Neuron (in vitro differentiated cells): Measurements from ENCODE around the gene B3GALNT2.
"Not testable (repeated sequence)": the region's sequence is repeated elsewhere in the genome, so short reads cannot be mapped to it uniquely, and the experiment has no call there.

Experiments
- H2AFZ ChIP-seq: one replicate; pipeline ENCODE4 v1.6.1; 2013; ENCODE audit warnings: low read depth, mild to moderate bottlenecking, inconsistent platforms, low read length, moderate library complexity
- H3K27me3 ChIP-seq: one replicate; pipeline ENCODE4 v1.6.1; 2013; ENCODE audit warnings: low read length; ENCODE audit not compliant: insufficient read depth
- H3K36me3 ChIP-seq: one replicate; pipeline ENCODE4 v1.6.1; 2013; ENCODE audit warnings: low read length; ENCODE audit not compliant: insufficient read depth
- H3K4me1 ChIP-seq: one replicate; pipeline ENCODE4 v1.6.1; 2013; ENCODE audit warnings: low read length; ENCODE audit not compliant: insufficient read depth
- H3K4me3 ChIP-seq: 2 replicates; pipeline ENCODE4 v1.5.1; 2013; ENCODE audit warnings: mild to moderate bottlenecking, low read length, moderate library complexity
- H3K9me3 ChIP-seq: one replicate; pipeline ENCODE4 v1.6.1; 2013; ENCODE audit warnings: low read length

B3GALNT2 gene

DNA sequence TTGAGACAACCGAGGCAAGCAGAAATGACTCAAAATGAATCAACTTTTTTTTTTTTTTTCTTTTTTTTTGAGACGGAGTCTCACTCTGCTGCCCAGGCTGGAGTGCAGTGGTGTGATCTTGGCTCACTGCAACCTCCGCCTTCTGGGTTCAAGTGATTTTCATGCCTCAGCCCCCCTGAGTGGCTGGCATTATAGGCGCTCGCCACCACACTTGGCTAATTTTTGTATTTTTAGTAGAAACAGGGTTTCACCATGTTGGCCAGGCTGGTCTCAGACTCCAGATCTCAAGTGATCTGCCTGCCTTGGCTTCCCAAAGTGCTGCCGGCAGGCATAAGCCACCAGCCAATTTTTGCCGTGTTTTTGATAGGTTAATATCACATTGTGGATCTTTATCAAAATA lies 46.4 kb downstream of the B3GALNT2 start:
- not testable (repeated sequence) for H3K9me3 ChIP-seq, H3K4me3 ChIP-seq, H2AFZ ChIP-seq, H3K27me3 ChIP-seq, H3K4me1 ChIP-seq
- peaks cover 23% of the 10 kb centered on the region for H3K36me3 ChIP-seq

DNA sequence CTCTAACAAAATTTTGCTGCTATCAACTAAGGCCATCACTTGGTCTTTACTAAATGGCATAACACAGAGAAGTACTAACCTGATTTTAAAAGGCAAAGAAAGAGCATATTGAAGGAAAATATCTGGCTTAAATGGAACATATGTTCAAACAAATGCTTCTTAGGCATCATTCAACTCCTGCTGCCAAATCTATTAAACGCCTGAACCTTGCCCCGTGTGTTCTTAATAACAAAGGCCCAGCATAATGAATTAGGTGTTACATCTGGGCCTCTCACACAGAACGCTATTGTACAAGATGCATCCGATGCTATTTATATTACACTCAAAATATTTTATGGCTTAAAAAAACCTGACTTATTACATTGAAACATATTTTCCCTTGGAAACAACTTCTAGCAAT lies 48.4 kb downstream of the B3GALNT2 start:
- no peaks in the 10 kb centered on the region for H3K27me3 ChIP-seq
- peaks cover 37% of the 10 kb centered on the region for H3K36me3 ChIP-seq
- H2AFZ ChIP-seq = no peak overlapping the region
- no peak overlapping the region for H3K4me3 ChIP-seq
- no peaks in the 10 kb centered on the region for H3K9me3 ChIP-seq
- peaks cover 8% of the 10 kb centered on the region for H3K4me1 ChIP-seq

DNA sequence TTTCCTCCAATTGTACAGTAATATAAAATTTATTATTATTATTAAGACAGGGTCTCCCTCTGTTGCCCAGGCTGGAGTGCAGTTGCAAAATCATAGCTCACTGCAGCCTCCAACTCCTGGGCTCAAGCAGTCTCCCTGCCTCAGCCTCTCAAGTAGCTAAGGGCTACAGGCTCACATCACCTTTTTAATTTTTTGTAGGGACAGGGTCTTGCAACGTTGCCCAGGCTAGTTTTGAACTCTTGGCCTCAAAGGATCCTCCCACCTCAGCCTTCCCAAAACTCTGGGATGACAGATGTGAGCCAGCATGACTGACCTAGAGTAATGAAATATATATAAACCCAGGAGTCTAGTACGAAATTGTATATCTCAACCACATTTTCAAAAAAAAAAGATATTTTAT lies 49.2 kb downstream of the B3GALNT2 start:
- H3K27me3 ChIP-seq = no peaks in the 10 kb centered on the region
- H3K36me3 ChIP-seq = peaks cover 44% of the 10 kb centered on the region
- H3K9me3 ChIP-seq = no peaks in the 10 kb centered on the region
- peaks cover 8% of the 10 kb centered on the region for H3K4me1 ChIP-seq
- no peak overlapping the region for H3K4me3 ChIP-seq
- no peak overlapping the region for H2AFZ ChIP-seq

DNA sequence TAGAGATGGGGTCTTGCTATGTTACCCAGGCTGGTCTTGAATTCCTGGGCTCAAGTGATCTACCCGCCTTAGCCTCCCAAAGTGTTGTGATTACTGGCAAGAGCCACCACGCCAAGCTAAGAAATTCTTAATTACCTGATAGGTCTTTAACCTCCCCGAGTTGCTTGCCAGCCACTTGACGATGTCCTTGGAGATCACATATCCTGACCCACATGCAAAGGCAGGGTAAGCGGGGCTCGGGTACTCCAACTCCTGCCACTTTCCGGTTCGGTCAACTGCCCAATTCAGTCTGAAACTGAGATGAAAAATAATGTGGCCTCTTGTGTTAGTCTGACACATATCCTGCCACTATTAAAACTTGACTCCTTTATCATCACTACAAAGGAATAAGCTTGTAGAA lies 50.2 kb downstream of the B3GALNT2 start:
- Histone ChIP-seq H3K27me3 (no peaks in the 10 kb centered on the region), H3K4me1 (peaks cover 8% of the 10 kb centered on the region), H2AFZ (no peak overlapping the region), H3K9me3 (no peaks in the 10 kb centered on the region), H3K36me3 (peaks cover 53% of the 10 kb centered on the region), H3K4me3 (no peak overlapping the region)

DNA sequence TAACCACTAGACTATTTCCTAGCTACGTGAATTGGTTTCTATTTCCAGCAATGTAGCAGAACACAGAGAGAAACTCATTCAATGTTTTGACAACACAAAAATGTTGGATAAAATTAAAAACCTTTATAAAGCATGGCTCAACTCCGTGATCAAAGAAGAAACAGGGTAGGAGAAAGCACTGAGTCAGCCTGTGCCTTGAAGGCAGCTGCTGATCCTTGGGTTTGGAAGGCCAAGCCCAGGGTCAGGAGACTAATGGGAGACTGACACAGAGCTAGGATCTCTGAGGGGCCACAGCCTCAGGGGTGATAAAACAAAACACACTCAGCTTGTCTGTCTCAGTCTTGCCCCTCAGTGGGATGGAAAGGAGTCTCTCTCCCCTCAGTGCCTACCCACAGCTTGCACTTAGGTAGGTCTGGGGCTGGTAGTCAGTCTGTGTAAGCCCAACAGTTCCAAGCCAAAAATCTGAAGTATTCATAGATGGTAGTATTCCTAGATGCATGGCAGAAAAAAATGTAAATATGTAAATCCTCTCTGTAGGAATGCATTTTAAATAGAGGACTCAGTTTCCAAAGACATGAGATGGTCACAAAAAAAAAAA lies 53.3 kb downstream of the B3GALNT2 start:
- H3K36me3 ChIP-seq = peaks cover 66% of the 10 kb centered on the region
- H3K4me1 ChIP-seq = peaks cover 4% of the 10 kb centered on the region

DNA sequence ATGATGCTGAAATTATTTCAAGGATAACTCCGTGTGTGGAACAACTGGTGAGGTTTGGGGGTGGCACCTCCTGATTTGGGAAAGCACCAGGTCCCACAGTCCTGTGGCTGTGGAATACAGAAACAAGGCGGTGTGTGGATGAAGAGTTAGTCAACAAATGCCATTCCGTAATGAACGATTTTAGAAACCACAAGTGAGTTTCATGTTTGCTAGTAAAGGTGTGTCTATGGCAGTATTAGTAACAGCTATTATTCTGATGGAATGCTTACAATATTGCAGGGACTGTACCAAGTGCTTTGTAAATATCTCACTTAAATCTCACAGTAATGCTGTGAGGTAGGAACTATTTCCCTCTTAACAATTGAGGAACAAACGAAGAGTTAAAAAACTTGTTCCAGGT lies 53.8 kb downstream of the B3GALNT2 start:
- H3K27me3 ChIP-seq = no peaks in the 10 kb centered on the region
- H3K36me3 ChIP-seq = peaks cover 72% of the 10 kb centered on the region
- peaks cover under 1% of the 10 kb centered on the region for H3K4me1 ChIP-seq
- H2AFZ ChIP-seq = no peak overlapping the region
- no peak overlapping the region for H3K4me3 ChIP-seq
- H3K9me3 ChIP-seq = no peaks in the 10 kb centered on the region

More for the DNA sequence above, 53.3 kb downstream of the B3GALNT2 start:
- Histone ChIP-seq H2AFZ (no peak overlapping the region), H3K9me3 (no peaks in the 10 kb centered on the region), H3K27me3 (no peaks in the 10 kb centered on the region), H3K4me3 (no peak overlapping the region)

DNA sequence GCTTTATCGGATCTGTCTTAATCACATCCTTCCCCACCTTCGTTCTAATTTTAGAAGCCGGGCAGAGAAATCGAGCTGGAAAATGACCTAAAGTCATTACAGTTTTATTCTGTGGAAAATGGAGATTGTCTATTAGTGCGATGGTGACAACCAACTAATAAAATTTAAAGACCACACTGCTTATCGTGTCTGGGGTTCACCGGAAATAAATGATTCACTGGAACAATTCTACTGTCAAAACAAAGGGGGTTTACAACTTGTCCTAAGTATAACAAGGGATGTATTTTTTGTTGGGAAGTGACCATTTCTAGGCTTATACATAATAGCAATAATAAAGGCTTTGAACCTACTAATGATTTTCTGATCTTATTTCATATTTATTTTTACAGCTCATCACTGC lies 55.6 kb downstream of the B3GALNT2 start:
- Histone ChIP-seq H2AFZ (no peak overlapping the region), H3K4me1 (no peaks in the 10 kb centered on the region), H3K27me3 (no peaks in the 10 kb centered on the region), H3K36me3 (peaks cover 82% of the 10 kb centered on the region), H3K9me3 (no peaks in the 10 kb centered on the region), H3K4me3 (no peak overlapping the region)

DNA sequence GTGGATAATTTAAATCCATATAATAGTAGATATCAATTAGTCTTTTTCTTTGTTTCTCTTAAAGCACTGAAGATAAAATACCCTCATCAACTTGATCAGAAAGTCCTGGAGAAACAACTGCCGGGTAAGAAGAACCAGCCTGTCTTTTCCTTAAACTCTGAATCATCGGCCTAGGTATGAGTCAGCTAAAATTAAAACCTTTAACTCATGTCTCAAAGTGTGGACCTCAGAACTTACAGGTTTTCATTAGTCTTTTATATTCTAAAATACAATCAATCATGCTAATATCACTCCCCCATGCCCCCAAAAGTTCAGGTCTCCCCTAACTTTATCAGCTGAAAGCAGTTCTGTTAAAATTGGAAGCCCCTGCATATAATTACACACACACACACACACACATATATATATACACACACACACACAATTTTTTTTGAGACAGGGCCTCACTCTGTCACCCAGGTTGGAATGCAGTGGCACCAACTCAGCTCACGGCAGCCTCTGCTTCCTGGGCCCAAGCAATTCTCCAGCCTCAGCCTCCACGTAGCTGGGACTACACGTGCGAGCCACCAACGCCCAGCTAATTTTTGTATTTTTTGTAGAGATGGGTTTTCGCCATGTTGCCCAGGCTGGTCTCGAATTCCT lies 61.3 kb downstream of the B3GALNT2 start:
- Histone ChIP-seq H3K9me3 (no peaks in the 10 kb centered on the region), H3K4me3 (no peak overlapping the region), H2AFZ (no peak overlapping the region), H3K36me3 (peaks cover 65% of the 10 kb centered on the region), H3K27me3 (no peaks in the 10 kb centered on the region), H3K4me1 (no peaks in the 10 kb centered on the region)

DNA sequence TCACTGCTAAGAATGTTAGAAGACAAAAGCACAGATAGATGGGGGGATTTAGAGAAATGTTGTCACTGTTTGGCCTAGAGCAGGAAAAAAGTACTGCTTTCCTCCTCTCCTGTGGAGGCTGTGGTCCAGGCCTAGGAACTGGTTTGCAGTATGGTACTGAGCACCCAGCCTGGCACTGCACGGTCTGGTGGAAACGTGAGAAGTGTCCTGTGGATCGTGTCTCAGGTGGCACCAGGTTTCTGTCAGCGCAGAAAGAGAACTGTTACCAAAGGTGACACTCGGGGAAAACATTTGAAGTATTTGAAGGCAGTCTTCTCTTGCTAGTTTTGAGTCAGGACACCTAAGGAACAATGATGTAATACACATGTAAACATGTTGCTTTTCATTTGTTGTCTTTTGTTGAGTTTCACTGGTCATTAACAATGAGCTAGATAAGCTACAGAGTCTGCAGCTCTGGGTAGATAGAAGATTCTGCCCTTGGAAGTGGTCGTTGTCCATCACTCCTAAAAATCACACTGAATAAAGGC lies 63.0 kb downstream of the B3GALNT2 start:
- no peak overlapping the region for H3K4me3 ChIP-seq
- H3K9me3 ChIP-seq = no peaks in the 10 kb centered on the region
- no peaks in the 10 kb centered on the region for H3K4me1 ChIP-seq
- H3K27me3 ChIP-seq = no peaks in the 10 kb centered on the region
- peaks cover 63% of the 10 kb centered on the region for H3K36me3 ChIP-seq
- no peak overlapping the region for H2AFZ ChIP-seq

DNA sequence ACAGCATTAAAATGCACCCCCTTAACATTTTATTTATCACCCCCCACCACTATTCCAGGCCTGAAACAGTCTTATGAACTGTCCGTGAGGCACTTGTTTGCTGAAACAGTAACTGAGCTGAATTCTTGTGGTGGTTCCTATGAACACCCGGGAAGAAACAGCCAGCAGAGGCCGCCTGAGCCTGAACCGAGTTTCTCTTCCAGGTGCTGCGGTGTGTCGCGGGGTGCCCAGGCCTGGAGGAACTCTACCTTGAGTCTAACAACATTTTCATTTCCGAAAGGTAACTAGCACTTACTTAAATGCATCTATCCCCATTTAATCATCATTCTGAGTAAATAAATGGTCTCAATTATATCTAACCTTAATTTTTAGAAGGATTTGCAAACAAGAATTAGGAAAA lies 70.3 kb downstream of the B3GALNT2 start:
- H3K36me3 ChIP-seq = peaks cover 42% of the 10 kb centered on the region
- no peak overlapping the region for H2AFZ ChIP-seq
- H3K4me1 ChIP-seq = no peaks in the 10 kb centered on the region
- no peak overlapping the region for H3K4me3 ChIP-seq
- peaks cover 2% of the 10 kb centered on the region for H3K9me3 ChIP-seq
- no peaks in the 10 kb centered on the region for H3K27me3 ChIP-seq

DNA sequence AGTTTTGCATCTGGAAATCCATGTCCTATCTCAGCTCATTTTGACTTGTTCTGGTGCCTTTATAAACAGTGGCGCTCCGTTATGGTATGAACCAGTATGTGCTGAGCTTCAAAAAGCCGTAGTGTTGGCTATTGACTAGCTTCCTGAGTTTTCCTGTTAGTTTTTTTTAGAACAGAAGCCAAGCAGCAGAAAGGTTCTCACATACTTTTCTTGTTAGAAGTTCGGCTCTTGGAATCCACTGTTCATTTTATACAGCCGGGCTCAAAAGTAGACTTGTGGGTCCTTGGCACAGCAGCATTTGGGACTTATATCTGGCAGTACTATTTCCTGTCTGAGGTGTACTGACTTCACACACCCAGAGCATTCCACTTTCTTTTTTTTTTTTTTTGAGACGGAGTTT lies 73.3 kb downstream of the B3GALNT2 start:
- peaks cover 2% of the 10 kb centered on the region for H3K9me3 ChIP-seq
- H3K4me3 ChIP-seq = no peak overlapping the region
- peaks cover 21% of the 10 kb centered on the region for H3K36me3 ChIP-seq
- H2AFZ ChIP-seq = no peak overlapping the region
- no peaks in the 10 kb centered on the region for H3K4me1 ChIP-seq
- H3K27me3 ChIP-seq = no peaks in the 10 kb centered on the region

DNA sequence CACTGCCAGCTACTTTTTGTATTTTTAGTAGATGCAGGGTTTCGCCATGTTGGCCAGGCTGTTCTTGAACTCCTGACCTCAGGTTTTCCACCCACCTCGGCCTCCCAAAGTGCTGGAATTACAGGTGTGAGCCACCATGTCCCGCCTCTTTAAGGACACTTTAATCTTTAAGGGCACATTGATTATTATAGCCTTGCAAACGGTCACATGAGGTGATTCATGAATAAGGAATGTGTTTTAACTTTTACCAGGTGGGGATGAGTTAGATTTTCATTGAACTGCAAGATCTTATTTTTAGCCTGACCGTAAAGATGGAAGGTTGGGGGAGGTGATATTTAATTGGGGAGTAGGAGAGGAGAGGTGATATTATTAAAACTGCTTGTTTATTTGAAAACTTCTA lies 75.1 kb downstream of the B3GALNT2 start:
- no peak overlapping the region for H3K4me3 ChIP-seq
- H3K27me3 ChIP-seq = no peaks in the 10 kb centered on the region
- H2AFZ ChIP-seq = no peak overlapping the region
- H3K9me3 ChIP-seq = peaks cover 2% of the 10 kb centered on the region
- no peaks in the 10 kb centered on the region for H3K4me1 ChIP-seq
- H3K36me3 ChIP-seq = peaks cover 14% of the 10 kb centered on the region

DNA sequence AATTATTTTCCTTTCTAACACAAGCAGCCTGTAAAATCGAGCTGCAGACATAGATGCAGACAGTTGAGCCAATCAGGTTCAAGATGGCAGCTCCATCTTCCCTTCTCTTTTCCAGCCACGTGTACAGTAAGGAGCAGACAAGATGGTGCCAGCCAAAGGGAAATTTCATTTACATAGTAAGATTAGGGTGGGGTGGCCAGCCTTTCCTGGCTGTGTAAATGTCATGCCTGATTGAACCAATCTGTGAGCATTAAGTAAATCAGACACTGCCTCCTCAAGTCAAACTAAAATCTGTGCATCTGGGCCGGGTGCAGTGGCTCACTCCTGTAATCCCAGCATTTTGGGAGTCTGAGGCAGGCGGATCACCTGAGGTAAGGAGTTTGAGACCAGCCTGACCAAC lies 76.8 kb downstream of the B3GALNT2 start:
- no peaks in the 10 kb centered on the region for H3K9me3 ChIP-seq
- H2AFZ ChIP-seq = no peak overlapping the region
- no peaks in the 10 kb centered on the region for H3K27me3 ChIP-seq
- peaks cover 2% of the 10 kb centered on the region for H3K36me3 ChIP-seq
- no peaks in the 10 kb centered on the region for H3K4me1 ChIP-seq
- H3K4me3 ChIP-seq = no peak overlapping the region

DNA sequence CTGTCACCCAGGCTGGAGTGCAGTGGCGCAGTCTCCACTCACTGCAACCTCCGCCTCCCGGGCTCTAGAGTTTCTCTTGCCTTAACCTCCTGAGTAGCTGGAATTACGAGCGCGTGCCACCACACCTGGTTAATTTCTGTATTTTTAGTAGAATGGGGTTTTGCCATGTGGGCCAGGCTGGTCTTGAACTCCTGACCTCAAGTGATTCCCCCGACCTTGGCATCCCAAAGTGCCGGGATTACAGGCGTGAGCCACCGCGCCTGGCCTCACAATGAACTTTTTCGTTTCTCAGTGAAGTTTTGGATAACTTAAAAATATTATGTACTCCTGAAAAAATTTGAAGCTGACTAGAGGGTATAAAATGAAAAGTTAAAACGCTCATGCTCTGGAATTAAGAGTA lies 77.6 kb downstream of the B3GALNT2 start:
- H3K27me3 ChIP-seq = no peaks in the 10 kb centered on the region
- H3K36me3 ChIP-seq = peaks cover 2% of the 10 kb centered on the region
- no peaks in the 10 kb centered on the region for H3K4me1 ChIP-seq
- H2AFZ ChIP-seq = no peak overlapping the region
- H3K4me3 ChIP-seq = no peak overlapping the region
- no peaks in the 10 kb centered on the region for H3K9me3 ChIP-seq
